ENCODE measurements around the gene TRIO.

TRIO gene

DNA sequence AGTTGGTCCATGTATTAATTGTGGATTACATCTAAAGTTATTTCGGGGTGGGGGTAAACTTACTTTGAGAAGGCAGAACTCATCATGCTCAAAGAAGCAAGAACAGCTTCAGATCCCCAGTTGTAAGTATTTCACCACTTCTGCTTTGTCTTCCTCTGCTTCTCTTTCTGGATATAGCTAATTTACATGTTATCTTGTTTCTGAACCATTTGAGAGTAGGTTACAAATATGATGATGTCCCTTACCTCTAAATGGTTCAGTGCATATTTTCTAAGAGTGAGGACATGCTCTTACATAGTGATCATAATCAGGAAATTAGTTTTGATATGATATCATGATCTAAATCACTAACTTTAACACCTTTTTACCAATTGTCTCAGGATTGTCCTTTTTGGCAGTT, 11.9 kb downstream of the TRIO start:
- ChIA-PET POLR2A (interaction anchor here (1.0 to 4.9 kb wide), 3 partner anchors 11 to 112 kb away, joined by 4 to 29 read pairs (median 7); partner anchors contain the start of gene TRIO), CTCF (interaction anchor here (0.8 to 1.2 kb wide), 2 partner anchors 115 to 288 kb away, joined by 4 to 5 read pairs; no protein-coding TSS in a partner anchor)
- DNase-seq (ENCODE audit: extremely low spot score) = no peak
- TF ChIP-seq L3MBTL2 (conservative IDR thresholded peaks at IDR 0.05) (no peak), SP1 (IDR thresholded peaks at IDR 0.05) (no peak), NFRKB (IDR thresholded peaks at IDR 0.05) (no peak), PKNOX1 (IDR thresholded peaks at IDR 0.05) (no peak), TARDBP (IDR thresholded peaks at IDR 0.05) (no peak), ELF4 (IDR thresholded peaks at IDR 0.05) (no peak), SUZ12 (IDR thresholded peaks at IDR 0.05) (no peak), LEF1 (IDR thresholded peaks at IDR 0.05; ENCODE audit: borderline replicate concordance) (no peak), BHLHE40 (IDR thresholded peaks at IDR 0.05; ENCODE audit: borderline replicate concordance) (no peak), FOXA1 (IDR thresholded peaks at IDR 0.05) (no peak), HDGF (IDR thresholded peaks at IDR 0.05; ENCODE audit: borderline replicate concordance) (no peak), FOXM1 (IDR thresholded peaks at IDR 0.05; ENCODE audit: borderline replicate concordance) (no peak), CTBP1 (IDR thresholded peaks at IDR 0.05; ENCODE audit: borderline replicate concordance) (no peak), ARNT (IDR thresholded peaks at IDR 0.05) (no peak), FOXK2 (IDR thresholded peaks at IDR 0.05) (no peak), ZNF384 (IDR thresholded peaks at IDR 0.05) (no peak)

DNA sequence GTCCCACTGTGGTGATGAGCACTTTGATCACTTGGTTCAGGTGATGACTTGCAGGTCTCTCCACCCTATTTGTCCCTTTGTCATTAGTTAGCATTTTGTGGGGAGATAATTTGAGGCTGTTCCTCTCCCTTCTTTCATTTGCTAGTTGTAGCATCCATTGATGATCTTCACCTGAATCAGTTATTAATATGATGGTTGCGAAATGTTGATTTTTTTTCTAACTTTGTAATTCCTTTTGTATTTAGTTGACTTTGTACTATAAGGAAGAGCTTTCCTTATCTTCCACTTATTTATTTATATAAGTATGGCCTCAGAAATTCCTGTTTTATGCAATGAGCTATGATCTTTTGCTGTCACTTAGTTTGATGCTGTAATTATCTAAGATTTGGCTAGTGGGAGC, 12.6 kb downstream of the TRIO start:
- ChIA-PET POLR2A (interaction anchor here (0.9 to 4.9 kb wide), 5 partner anchors 11 to 112 kb away, joined by 3 to 29 read pairs (median 7); partner anchors contain the start of gene TRIO), CTCF (interaction anchor here (0.9 to 1.2 kb wide), 2 partner anchors 16 to 115 kb away, joined by 3 to 5 read pairs; no protein-coding TSS in a partner anchor)
- TF ChIP-seq FOXM1 (IDR thresholded peaks at IDR 0.05; ENCODE audit: borderline replicate concordance) = no peak
- TF ChIP-seq ARNT (IDR thresholded peaks at IDR 0.05) = no peak
- TF ChIP-seq FOXA1 (IDR thresholded peaks at IDR 0.05) = no peak
- no peak for TF ChIP-seq CTBP1 (IDR thresholded peaks at IDR 0.05; ENCODE audit: borderline replicate concordance)
- TF ChIP-seq ZNF384 (IDR thresholded peaks at IDR 0.05) = no peak
- TF ChIP-seq TARDBP (IDR thresholded peaks at IDR 0.05) = no peak
- no peak for TF ChIP-seq LEF1 (IDR thresholded peaks at IDR 0.05; ENCODE audit: borderline replicate concordance)
- no peak for DNase-seq (ENCODE audit: extremely low spot score)

DNA sequence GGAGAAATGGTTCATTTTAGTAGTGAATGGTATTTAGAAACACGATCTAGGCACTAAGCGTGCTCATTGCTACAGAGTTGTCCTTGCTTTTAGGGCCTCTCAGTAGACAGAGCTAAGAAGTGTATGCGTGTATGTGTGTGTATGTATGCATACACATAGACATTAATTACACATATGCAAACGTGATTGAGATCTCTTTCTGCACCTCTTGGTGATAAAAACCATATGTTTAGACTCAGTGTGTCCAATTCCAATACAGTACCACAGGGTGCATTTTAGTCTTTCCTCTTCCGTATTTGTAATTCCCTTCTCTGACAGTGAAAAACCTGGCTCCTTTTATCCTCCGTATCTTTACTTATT, 13.1 kb downstream of the TRIO start:
- CTCF ChIA-PET = interaction anchor here (0.9 kb wide), 1 partner anchor 17 kb away, joined by 3 read pairs; no protein-coding TSS in a partner anchor

DNA sequence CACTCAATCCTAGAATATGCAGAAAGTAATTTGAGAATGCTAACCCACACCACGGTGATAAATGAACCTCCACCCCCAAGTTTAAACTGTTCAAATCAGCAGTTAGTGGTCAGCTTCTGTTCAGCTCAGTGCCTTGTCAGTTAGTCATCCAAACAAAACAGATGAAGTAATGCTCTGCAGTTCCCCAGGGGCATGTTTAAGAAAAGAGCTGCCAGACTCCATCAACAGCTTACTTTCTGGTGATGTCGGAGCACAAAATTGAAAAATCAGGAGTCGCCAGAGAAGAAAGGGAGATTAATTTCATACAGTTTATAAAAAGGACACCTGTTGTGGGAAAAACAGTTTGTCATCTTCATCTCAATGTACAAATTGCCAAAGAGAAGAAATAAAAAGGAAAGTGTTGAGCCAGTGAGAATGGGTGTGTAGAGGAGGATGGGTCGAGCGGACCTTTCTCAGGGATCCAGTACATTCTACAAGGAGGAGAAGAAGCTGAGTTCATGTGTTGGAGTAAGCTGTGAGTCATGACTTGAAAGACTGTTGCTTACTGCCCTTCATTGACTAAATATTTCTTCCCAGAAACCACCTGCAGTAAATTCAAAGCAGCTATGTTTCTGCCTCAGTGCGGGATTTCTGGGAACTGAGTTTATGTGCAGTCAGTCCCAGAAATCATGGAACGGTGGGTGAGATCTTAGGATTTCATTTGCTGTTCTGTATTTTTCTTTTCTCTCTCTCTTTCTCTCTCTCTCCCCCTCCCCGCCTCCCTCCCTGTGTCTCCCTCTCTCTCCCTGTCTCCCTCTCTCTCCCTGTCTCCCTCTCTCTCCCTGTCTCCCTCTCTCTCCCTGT, 13.7 kb downstream of the TRIO start:
- TF ChIP-seq PKNOX1 (IDR thresholded peaks at IDR 0.05) = peak; percentile 89
- peak; percentile 72; the same call in 1 of the 2 replicates for TF ChIP-seq CTBP1 (IDR thresholded peaks at IDR 0.05; ENCODE audit: borderline replicate concordance)
- TF ChIP-seq LEF1 (IDR thresholded peaks at IDR 0.05; ENCODE audit: borderline replicate concordance) = no peak
- TF ChIP-seq FOXM1 (IDR thresholded peaks at IDR 0.05; ENCODE audit: borderline replicate concordance) = peak; percentile 33; the same call in 1 of the 2 replicates
- CTCF ChIA-PET = interaction anchor here (0.7 to 1.0 kb wide), 4 partner anchors 9 to 114 kb away, joined by 3 to 8 read pairs (median 4); no protein-coding TSS in a partner anchor
- POLR2A ChIA-PET = interaction anchor here (0.6 to 4.9 kb wide), 21 partner anchors 9 to 168 kb away, joined by 3 to 29 read pairs (median 3); partner anchors contain the start of gene TRIO
- DNase-seq (ENCODE audit: extremely low spot score) = peak; percentile 67

More for the DNA sequence above, 13.1 kb downstream of the TRIO start:
- no peak for TF ChIP-seq BHLHE40 (IDR thresholded peaks at IDR 0.05; ENCODE audit: borderline replicate concordance)
- no peak for TF ChIP-seq SUZ12 (IDR thresholded peaks at IDR 0.05)
- TF ChIP-seq HDGF (IDR thresholded peaks at IDR 0.05; ENCODE audit: borderline replicate concordance) = no peak
- no peak for TF ChIP-seq FOXK2 (IDR thresholded peaks at IDR 0.05)
- POLR2A ChIA-PET = interaction anchor here (0.6 to 4.9 kb wide), 17 partner anchors 9 to 169 kb away, joined by 3 to 29 read pairs (median 3); partner anchors contain the start of gene TRIO
- no peak for DNase-seq (ENCODE audit: extremely low spot score)

GRCh38 chr5:14157493-14157782, 14.3 kb downstream of the TRIO start:
- ChIA-PET POLR2A (interaction anchor here (0.8 to 4.9 kb wide), 12 partner anchors 8 to 168 kb away, joined by 3 to 29 read pairs (median 4); partner anchors contain the start of gene TRIO), CTCF (interaction anchor here (0.7 to 1.0 kb wide), 3 partner anchors 8 to 113 kb away, joined by 3 to 8 read pairs (median 5); no protein-coding TSS in a partner anchor)
- no peak for DNase-seq (ENCODE audit: extremely low spot score)
- TF ChIP-seq FOXM1 (IDR thresholded peaks at IDR 0.05; ENCODE audit: borderline replicate concordance) (no peak), ARNT (IDR thresholded peaks at IDR 0.05) (no peak), SUZ12 (IDR thresholded peaks at IDR 0.05) (no peak), NFRKB (IDR thresholded peaks at IDR 0.05) (no peak), LEF1 (IDR thresholded peaks at IDR 0.05; ENCODE audit: borderline replicate concordance) (no peak), FOXK2 (IDR thresholded peaks at IDR 0.05) (no peak), ELF4 (IDR thresholded peaks at IDR 0.05) (no peak), HDGF (IDR thresholded peaks at IDR 0.05; ENCODE audit: borderline replicate concordance) (no peak), SP1 (IDR thresholded peaks at IDR 0.05) (no peak), L3MBTL2 (conservative IDR thresholded peaks at IDR 0.05) (no peak), CTBP1 (IDR thresholded peaks at IDR 0.05; ENCODE audit: borderline replicate concordance) (no peak), BHLHE40 (IDR thresholded peaks at IDR 0.05; ENCODE audit: borderline replicate concordance) (no peak), FOXA1 (IDR thresholded peaks at IDR 0.05) (no peak), ZNF384 (IDR thresholded peaks at IDR 0.05) (no peak), PKNOX1 (IDR thresholded peaks at IDR 0.05) (no peak), TARDBP (IDR thresholded peaks at IDR 0.05) (no peak)
